GM23248 (cell line): ENCODE measurements around the gene CHRD.

Source experiments
- EZH2 ChIP-seq: fragments of 200-600 bp; sonication (generic); IDR thresholded peaks from 2 replicates; pipeline ENCODE4 v1.6.1; 2018; ENCODE audit warnings: antibody characterized with exemption, mild to moderate bottlenecking; ENCODE audit not compliant: insufficient read depth, poor library complexity, severe bottlenecking
- EZH2phosphoT487 ChIP-seq: fragments of 200-600 bp; sonication (generic); IDR thresholded peaks from 2 replicates; pipeline ENCODE4 v1.6.1; 2018; ENCODE audit warnings: antibody characterized with exemption, moderate library complexity, mild to moderate bottlenecking, low read depth; ENCODE audit not compliant: insufficient read depth

GRCh38 chr3:184409331-184409926 is 29.6 kb downstream of the CHRD start:
- no peak for TF ChIP-seq EZH2phosphoT487
- no peak for TF ChIP-seq EZH2
